Ureter (tissue), 1 donor: ENCODE measurements around the gene ADAM15. TPM values are rescaled to one million over a fixed set of nuclear protein-coding genes. Genes with fewer than 3 reads are reported as not detected.

ENCODE experiments used
- DNase-seq: peaks from one replicate; pipeline ENCODE4 v3.0.0-alpha.2; 2020; ENCODE audit warnings: low spot score
- total RNA-seq: library from RNA; stranded (reverse); gene quantifications from one replicate; pipeline ENCODE4 v1.2.4, GENCODE V29; 2023
- donor health status: DM: yes; HTN: yes; CAD: no.

ADAM15 gene
- total RNA-seq, 1 donor from 2014 or later: 152 TPM

DNA sequence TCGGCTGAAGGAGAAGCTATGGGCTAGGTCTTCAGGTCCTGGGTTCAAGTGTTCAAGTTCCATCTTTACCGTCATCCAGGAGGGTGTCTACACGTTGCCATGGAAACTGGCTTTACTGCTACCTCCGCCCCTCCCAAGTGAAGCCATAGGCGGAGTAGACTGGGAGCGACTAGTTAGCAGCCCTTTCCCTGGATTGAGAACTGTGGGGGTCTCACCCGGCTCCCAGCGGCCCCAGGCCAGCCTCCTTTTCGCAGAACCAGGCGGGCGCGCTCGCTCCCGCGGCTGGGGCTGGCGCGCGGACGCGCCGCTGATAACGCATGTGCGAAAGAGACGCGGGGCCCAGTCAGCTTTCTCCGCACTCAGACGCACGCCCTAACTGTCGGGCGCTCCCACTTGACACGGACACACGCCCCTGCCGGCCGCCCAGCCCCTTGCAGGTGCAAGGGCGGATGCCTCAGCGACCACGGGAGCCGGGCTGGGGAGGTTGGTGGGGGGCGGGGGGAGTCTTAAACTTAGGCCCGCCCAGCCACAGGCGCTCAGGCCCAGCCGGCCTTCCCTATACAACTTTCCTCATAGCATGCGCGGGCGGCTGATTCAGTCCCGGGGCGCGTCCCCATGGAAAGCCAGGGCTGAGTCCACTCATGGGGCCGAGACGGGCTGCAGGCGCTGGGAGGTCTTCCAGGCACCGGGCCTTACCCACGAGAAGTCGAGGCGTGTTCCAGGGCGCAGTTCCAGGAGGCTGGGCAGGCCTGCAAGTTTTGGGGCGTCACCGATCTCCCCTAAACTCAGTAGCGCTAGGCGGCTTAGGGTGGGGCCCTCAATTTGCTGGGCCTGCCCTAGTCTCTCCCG lies 19.8 kb downstream of the ADAM15 start:
- no peak for DNase-seq

GRCh38 chr1:155071701-155072100 lies 20.6 kb downstream of the ADAM15 start:
- DNase-seq: no peak

DNA sequence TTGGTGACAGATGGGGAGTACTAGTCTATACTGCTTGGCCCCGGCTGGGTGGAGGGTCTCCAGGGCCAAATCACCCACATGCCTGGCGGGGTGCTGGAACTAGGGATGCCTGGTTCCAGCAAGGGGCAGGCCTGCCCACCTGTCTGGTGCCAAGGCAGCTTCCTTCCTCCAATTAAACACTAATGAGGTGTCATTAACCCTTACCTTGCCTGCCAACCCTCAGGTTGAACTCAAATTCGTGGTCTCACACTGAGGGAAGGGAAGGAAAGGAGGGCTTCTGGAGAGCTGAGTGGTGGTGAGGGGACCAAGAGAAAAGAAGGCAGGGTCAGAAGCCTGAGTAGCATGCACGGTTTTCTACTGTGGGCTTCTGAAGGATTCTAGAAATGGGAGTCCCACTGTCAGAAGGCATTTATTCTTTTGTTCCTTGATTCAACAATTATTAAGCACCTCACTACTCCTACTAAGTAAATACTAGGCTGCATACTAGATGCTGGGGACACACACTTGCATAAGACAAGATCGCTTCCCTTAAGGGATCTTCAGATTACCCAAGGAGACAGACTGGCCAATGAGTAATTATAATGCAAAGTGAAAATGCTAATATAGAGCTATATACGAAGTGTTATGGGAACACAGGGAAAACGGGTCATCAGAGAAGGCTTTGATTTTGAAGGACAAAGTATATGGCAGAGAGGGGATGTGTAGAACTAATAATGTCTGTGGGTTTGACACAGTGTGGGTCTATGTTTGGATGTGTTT lies 21.6 kb downstream of the ADAM15 start:
- DNase-seq: no peak

- DNase-seq: no peak
Observed at GRCh38 chr1:155073377-155074242, 22.5 kb downstream of the ADAM15 start.

DNA sequence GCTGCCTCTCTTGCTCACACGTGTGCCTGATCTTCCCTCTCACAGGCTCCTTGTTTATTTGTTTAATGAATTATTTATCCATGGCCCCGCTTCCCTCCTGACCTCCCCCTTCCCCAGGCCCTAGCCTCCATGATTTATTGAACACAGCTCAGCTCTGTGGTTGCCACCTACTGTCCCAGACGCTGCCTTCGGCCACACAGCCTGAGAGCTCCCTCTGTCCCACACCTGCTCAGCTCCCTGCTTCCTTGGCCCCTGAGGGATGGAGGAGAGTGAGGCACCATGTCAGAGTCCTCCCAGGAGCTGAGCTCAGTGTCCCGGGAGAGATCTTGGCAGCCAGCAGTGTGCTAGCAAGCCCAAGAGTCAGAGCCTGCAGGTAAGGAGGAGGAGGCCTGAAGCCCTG lies 24.4 kb downstream of the ADAM15 start:
- DNase-seq: no peak

DNA sequence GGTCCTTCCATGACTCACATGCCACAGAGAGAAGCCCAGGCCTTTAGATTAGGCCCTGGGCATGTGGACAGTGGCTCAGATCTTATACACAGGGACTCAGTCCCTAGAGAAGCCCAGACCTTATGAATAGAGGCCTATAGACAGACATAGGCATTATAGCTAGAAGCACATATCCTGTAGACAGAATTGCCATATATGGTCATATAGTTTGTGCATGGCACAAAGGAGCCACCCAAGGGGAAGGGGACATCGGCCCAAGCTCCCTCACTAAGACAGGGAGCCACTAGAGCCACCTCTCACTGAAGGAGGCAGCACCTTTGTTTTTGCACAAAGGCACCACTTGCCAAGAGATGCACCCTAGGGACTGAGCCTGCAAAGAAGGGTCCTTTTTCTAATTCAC lies 25.3 kb downstream of the ADAM15 start:
- no peak for DNase-seq

GRCh38 chr1:155077346-155077745 lies 26.2 kb downstream of the ADAM15 start:
- DNase-seq: no peak

DNA sequence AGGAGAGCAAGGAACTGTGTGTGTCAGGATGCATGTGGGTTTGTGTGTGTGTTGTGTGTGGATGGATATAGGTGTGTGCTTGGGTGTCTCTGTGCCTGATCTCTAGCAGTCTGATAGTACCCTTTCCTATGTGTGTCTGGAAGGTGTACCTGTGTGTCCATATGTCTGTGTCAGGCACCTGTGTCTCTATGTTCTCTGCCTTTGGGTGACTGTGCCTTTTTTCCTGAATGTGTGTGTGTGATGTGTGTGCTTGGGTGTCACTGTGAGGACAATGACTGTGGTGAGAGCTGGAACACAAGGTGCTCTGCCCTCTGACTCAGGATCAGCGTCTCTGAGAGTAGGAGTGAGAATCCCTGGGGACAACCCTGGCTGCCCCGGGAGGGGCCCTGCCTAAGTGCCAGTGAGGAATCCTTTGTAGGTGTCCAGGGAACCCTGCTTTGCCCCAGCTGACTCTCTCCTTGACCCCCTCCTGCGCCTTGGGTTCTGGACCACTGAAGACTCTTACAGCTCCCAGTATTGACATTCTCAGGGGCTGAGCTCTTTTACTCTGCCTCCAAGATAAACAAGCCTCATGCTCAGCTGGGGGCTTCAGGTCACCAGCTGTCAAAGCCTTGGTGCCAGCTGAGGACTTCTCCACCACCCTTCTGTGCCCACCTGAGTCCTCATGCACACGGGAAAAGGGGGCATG lies 26.8 kb downstream of the ADAM15 start:
- DNase-seq: no peak

DNA sequence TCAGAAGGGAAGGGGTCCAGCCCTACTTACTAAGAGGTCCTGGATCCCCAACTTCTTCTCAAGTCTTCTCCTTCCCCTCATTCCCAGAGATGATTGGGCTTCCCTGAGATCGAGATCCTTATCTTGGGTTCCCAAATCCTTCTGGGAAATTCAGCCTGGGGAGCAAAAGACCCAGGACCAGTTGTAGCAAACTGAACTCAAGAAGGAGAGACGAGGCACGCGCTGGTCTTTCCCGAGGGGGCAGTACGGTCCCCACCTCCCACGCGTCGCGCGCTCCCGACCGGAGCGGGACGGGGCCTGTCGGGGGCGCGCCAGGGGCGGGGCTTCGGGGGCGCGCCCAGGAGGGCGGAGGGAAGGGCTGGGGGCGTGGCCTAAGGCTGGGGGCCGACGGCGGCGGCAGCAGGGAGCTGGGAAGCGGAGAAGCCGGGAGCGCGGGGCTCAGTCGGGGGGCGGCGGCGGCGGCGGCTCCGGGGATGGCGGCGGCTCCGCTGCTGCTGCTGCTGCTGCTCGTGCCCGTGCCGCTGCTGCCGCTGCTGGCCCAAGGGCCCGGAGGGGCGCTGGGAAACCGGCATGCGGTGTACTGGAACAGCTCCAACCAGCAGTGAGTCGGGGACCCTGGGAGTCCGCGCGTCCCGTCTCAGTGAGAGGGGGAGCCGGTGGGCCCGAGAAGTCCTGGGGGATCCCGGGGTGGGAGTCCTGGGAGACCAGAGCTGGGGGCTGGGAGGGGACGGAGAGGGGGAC lies 27.5 kb downstream of the ADAM15 start, which contains the start of gene EFNA3:
Gene EFNA3 (plus strand): TSS at position 369 of the 741 bp plus-strand sequence. CDS start 105 bp downstream, at position 474.
- DNase-seq: no peak

GRCh38 chr1:155079210-155079486 lies 28.0 kb downstream of the ADAM15 start:
- no peak for DNase-seq

DNA sequence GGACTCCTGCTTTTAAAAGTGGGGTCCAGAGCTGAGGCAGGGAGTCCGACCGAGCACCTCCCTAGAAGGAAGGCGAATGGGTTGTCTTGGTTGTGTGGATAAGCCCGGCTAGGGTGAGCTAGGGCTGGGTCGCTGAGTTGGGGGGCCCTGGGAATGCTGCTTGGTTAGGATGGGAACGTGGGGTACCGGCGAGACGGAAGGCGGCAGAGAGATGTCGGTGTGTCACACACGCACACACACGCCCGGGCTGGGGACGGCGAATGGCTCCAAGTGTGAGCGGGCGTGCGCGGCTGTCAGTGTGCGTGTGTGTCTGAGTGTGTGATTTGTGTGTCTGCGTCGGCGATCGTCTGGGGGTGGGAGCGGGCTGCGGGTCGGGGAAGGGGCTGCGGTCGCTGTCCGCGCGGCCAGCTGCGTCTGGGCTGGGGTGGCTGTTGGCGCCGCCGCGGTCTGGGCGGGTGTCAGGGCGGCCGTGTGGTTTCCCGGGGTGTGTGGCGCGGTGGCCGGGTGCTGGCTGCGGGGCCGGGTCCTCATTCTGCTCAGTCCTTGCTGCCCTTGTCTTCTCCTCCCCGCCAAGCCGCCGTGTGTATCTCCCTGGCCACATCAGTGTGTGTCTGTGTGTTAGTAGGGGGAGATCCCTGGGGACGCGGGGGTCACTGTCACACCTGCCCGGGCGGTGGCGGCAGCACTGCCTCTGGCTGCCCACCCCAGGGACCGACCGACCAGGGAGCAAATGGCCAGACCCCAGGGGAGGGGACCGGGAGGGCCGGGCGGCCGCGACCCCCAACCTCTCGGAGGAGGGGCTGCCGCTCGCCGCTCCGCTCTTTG lies 28.6 kb downstream of the ADAM15 start:
- no peak for DNase-seq

DNA sequence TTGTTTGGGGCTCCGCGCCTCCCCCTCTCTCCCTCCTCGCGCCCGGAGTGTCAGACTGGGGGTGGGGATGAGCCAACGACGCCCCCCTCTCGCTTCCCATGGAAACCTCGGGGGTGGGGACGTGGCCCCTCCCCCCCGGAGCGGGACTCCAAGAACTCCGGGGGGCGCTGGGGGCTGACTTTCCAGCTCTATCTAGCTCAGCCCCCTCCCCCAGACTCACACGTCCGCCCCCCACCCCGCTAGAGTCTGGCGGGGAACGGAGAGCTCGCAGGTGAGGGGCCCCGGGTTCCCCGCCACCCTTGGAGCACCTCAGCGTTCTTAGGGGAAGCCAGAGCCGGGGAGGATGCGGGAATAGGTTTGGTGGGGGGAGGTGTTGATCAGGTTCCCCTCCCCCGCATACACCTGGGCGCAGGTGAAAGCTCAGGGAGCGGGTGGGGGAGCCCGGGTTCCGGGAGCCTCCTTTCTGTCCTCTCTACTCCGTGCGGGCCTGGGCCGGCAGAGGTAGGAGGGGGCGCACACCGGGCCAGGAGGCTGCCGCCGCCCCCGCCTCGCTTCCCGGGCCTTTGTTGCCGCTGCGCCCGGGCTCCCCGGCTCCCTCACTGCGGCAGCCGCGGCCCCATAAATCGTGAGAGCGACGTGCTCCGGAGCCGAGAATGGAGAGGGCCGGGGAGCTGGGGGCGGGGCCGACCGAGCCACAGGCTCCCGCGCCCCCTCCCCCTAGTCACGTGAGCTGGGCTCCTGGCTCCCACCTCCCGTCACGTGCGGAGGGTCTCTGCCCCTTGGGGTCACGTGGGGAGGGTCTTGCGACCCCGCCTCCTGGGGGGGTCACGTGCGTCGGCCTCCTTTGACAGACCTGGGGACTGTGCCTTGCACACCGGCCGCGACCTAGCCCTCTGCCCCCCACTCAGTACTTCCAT lies 29.5 kb downstream of the ADAM15 start:
- DNase-seq: no peak

GRCh38 chr1:155081472-155082300 lies 30.6 kb downstream of the ADAM15 start:
- no peak for DNase-seq

- DNase-seq: no peak
Observed at GRCh38 chr1:155082301-155083051, 31.4 kb downstream of the ADAM15 start.

- no peak for DNase-seq
Observed at GRCh38 chr1:155083052-155083541, 32.0 kb downstream of the ADAM15 start.

DNA sequence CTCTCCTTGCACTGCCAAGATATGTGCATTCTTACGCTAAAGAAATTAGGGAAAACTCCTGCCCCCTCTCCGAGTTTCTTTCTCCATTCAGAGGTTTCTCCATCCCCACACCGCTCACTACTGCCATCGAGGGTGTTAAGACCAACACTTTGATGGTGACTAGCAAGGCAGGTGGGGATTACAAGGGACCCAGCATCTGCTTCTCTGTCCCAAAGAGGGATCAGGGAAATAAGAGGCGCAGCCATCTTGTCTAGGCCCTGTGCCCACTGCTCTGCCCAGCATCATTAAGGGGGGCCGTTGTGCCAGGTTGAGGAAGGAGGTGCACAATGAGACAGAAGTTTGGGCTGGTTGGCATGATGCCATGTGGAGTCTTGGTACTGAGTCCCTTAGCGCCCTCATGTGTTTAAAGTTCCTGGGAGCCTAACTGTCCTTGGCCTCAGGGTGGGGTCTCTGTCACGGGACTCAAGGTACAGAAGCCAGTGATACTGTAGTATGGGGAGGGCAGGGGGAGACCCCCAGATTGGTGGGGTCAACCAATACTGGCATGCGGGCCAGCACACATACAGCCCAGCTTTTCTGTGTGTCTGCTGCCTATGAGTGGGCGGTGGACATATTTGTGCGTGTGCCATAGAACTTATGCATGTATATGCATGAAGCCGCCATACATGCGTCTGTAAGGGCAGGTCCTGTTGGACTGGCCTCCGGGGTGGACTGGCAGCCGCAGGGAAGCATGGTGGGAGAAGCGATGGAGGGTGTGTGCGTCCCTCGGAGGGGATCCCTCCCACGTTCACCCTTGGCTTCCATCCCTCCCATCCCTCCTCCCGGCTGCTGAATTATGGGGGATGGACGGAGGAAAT lies 33.0 kb downstream of the ADAM15 start:
- no peak for DNase-seq
